ENCODE results near the gene MB.

DNA sequence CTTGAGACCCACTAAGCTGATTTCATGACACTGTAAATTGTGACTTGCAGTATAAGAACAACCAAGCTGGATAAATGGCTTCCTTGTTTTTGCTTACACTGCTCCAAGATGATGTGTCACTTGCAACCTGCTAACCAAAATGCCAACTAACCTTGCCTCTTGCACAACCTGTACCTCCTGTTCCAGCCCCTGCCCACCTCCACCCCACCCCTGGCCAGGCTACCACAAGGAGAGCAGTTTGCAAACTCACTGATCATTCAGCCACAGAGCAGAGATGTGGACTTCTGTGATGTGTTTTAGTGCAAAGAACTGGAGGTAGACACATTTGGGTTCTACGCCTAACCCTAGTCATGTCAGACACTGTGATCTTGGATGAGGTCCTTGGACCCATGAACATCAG, 26.9 kb upstream of the MB start:
- TF ChIP-seq, protein P1, sequence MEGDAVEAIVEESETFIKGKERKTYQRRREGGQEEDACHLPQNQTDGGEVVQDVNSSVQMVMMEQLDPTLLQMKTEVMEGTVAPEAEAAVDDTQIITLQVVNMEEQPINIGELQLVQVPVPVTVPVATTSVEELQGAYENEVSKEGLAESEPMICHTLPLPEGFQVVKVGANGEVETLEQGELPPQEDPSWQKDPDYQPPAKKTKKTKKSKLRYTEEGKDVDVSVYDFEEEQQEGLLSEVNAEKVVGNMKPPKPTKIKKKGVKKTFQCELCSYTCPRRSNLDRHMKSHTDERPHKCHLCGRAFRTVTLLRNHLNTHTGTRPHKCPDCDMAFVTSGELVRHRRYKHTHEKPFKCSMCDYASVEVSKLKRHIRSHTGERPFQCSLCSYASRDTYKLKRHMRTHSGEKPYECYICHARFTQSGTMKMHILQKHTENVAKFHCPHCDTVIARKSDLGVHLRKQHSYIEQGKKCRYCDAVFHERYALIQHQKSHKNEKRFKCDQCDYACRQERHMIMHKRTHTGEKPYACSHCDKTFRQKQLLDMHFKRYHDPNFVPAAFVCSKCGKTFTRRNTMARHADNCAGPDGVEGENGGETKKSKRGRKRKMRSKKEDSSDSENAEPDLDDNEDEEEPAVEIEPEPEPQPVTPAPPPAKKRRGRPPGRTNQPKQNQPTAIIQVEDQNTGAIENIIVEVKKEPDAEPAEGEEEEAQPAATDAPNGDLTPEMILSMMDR (IDR thresholded peaks at IDR 0.05): no peak
- no peak for TF ChIP-seq POLR2A (IDR thresholded peaks at IDR 0.05)

Data from lower leg skin (tissue), 3 donors.